Lung (tissue), 12 donors: Measurements from ENCODE around the gene LRRC47. TPM values are rescaled to one million over a fixed set of nuclear protein-coding genes. Genes with fewer than 3 reads are reported as not detected.

Experiments
- ATAC-seq: fragments of 200-7000 bp; cut with Tn5 transposase; one replicate; pipeline ENCODE4 v1.9.1; 2020; ENCODE audit warnings: moderate number of reproducible peaks; ENCODE audit not compliant: insufficient read depth, low FRiP score
- DNase-seq, 3 donors: peaks; one replicate each; pipeline ENCODE4 v3.0.0-alpha.2; 2013 to 2017
- H3K27ac ChIP-seq, 2 donors: one replicate each; pipeline ENCODE4 v1.5.1; 2013; ENCODE audit warnings: mild to moderate bottlenecking in 2 of 2, moderate library complexity in 2 of 2, control low read depth in 1 of 2, inconsistent platforms in 1 of 2, low read depth in 1 of 2, low read length in 1 of 2
- H3K27me3 ChIP-seq, 3 donors: one replicate each; pipeline ENCODE4 v1.5.1; 2013; ENCODE audit warnings: low read length in 2 of 3; ENCODE audit not compliant: control insufficient read depth in 3 of 3, insufficient read depth in 3 of 3
- H3K36me3 ChIP-seq, 4 donors: one replicate each; pipeline ENCODE4 v1.5.1; 2013; ENCODE audit warnings: low read length in 4 of 4, mild to moderate bottlenecking in 1 of 4, moderate library complexity in 1 of 4; ENCODE audit not compliant: control insufficient read depth in 4 of 4, insufficient read depth in 4 of 4
- H3K4me1 ChIP-seq, 5 donors: one replicate each; pipeline ENCODE4 v1.5.1; 2013; ENCODE audit warnings: low read length in 5 of 5, mild to moderate bottlenecking in 2 of 5, moderate library complexity in 1 of 5; ENCODE audit not compliant: control insufficient read depth in 5 of 5, insufficient read depth in 5 of 5
- H3K4me3 ChIP-seq: one replicate; pipeline ENCODE4 v1.5.1; 2013; ENCODE audit warnings: mild to moderate bottlenecking, control low read depth, moderate library complexity
- H3K9ac ChIP-seq, 2 donors: one replicate each; pipeline ENCODE4 v1.5.1; 2013; ENCODE audit warnings: low read length in 2 of 2, control low read depth in 1 of 2; ENCODE audit not compliant: insufficient read depth in 1 of 2
- H3K9me3 ChIP-seq, 4 donors: one replicate each; pipeline ENCODE4 v1.5.1; 2013; ENCODE audit warnings: low read length in 3 of 4, mild to moderate bottlenecking in 1 of 4, moderate library complexity in 1 of 4; ENCODE audit not compliant: control insufficient read depth in 4 of 4, insufficient read depth in 3 of 4
- CTCF ChIP-seq: IDR thresholded peaks from 2 replicates; pipeline ENCODE4 v1.5.1; 2012; ENCODE audit warnings: mild to moderate bottlenecking; ENCODE audit errors: control extremely low read depth, extremely low read depth
- WGBS, 2 donors: extraction: QIAGEN DNeasy Blood & Tissue Kit; methylation state at CpG; one replicate each; pipeline ENCODE4 v1.1.7; 2013; 5-methylcytosine and 5-hydroxymethylcytosine counted together
- polyA plus RNA-seq, 2 donors: library from polyadenylated mRNA; stranded (reverse); fragments of 200-250 nt; gene quantifications; one replicate each; pipeline ENCODE4 v1.2.1, GENCODE V29; 2013
- total RNA-seq, 2 donors: library from RNA; depleted of rRNA in 1 of 2; stranded (reverse); fragments of >200 nt in 1 of 2; gene quantifications; one replicate each; pipeline ENCODE4 v1.2.1, GENCODE V29; 2014 to 2021
- donor health status: control.
- donor health status: control.
- donor health status: Bipolar disorder and iron deficiency.
- donor health status: healthy.
- donor health status: DM: yes; HTN: yes; CAD: no.

The LRRC47 gene
- total and polyA plus RNA-seq, 4 donors: 14.4 to 33.9 (median 20.5) TPM

DNA sequence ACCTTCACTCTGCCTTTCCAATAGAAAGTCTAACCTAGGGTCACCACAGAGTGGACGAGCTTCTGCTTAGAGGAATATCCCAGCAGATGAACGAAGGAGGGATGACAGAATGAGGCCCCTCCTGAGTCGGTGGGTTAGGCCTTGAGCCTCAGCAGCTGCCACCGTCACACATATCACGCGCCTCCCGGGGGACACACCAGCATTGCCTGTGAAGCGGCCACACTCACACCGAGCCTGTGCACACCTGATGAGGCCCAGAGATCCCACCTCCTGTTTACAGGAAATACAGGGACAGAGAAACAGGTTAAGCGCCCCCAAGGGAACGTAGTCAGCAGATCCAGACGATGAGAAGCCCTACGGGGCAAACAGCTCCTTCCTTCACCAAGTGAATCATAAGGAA, 25.1 kb upstream of the LRRC47 start:
- peaks cover 5 to 56% (median 14%) of the 10 kb centered on the region in 4 donors for H3K36me3 ChIP-seq
- no peak for ATAC-seq
- H3K27ac ChIP-seq: no peak overlapping the region
- H3K4me3 ChIP-seq: no peak overlapping the region
- H3K27me3 ChIP-seq: no peaks in the 10 kb centered on the region
- TF ChIP-seq CTCF: no peak
- no peaks in the 10 kb centered on the region for H3K9me3 ChIP-seq
- H3K4me1 ChIP-seq: no peaks in the 10 kb centered on the region
- no peak overlapping the region for H3K9ac ChIP-seq
- WGBS, 2 donors: 88 to 90% methylated on average over 13 of the region's 13 CpGs
- DNase-seq: no peak

DNA sequence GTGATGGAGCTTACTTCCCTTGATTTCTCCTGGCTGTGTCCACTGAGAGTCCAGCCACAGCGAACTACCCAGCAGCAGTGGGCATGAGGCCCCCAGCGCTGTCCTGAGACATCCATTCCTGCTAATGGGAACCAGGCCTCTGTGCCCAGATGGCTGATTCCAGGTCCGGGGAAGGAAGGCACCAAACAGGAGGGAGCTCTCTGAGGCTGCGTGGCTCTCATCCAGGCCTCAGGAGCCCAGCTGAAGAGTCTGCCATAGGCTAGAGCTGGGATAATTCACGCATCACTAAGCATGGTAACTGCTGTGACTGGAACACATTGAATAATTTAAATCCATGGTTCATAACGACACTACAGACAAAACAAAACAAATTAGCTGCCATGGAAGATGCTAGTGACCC, 24.7 kb upstream of the LRRC47 start:
- H3K9ac ChIP-seq: no peak overlapping the region
- H3K27me3 ChIP-seq: no peaks in the 10 kb centered on the region
- ATAC-seq: no peak
- no peaks in the 10 kb centered on the region for H3K4me1 ChIP-seq
- 91 to 93% methylated on average over 6 of the region's 6 CpGs for WGBS, 2 donors
- no peak for TF ChIP-seq CTCF
- H3K36me3 ChIP-seq: peaks cover 5 to 57% (median 11%) of the 10 kb centered on the region in 4 donors
- H3K4me3 ChIP-seq: no peak overlapping the region
- no peaks in the 10 kb centered on the region for H3K9me3 ChIP-seq
- DNase-seq: no peak
- no peak overlapping the region for H3K27ac ChIP-seq

DNA sequence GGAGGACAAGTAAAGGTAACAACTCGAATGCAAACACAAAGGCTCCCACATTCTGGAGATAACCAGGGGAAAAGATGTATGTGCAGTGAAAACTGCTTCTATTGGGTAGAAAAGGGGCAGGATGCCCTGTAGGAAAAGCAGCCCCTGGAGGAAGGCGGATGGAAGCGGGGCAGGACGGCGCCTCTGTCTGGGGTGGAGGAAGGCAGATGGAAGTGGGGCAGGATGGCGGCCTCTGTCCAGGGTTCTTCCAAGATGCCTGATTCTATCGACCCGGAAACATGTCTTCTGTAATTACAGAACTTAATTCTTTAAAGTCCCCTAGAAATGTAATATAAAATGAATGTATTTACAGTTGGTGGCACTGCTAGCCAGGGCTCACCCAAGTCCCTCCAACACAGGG, 24.0 kb upstream of the LRRC47 start:
- TF ChIP-seq CTCF: no peak
- WGBS, 2 donors: 93 to 94% methylated on average over 8 of the region's 8 CpGs
- Histone ChIP-seq H3K4me3 (no peak overlapping the region), H3K27ac (no peak overlapping the region), H3K36me3 (peaks cover 4 to 55% (median 11%) of the 10 kb centered on the region in 4 donors), H3K27me3 (no peaks in the 10 kb centered on the region), H3K4me1 (no peaks in the 10 kb centered on the region), H3K9ac (no peak overlapping the region), H3K9me3 (no peaks in the 10 kb centered on the region)
- DNase-seq (no peak), ATAC-seq (no peak)

GRCh38 chr1:3819771-3820200, 23.5 kb upstream of the LRRC47 start:
- WGBS, 2 donors: 75 to 83% methylated on average over 10 of the region's 10 CpGs
- no peaks in the 10 kb centered on the region for H3K4me1 ChIP-seq

More at GRCh38 chr1:3819771-3820200, 23.5 kb upstream of the LRRC47 start:
- no peak overlapping the region for H3K27ac ChIP-seq
- peaks cover 3 to 57% (median 11%) of the 10 kb centered on the region in 4 donors for H3K36me3 ChIP-seq
- DNase-seq: no peak
- H3K9ac ChIP-seq: no peak overlapping the region
- no peak for TF ChIP-seq CTCF
- no peak overlapping the region for H3K4me3 ChIP-seq
- no peaks in the 10 kb centered on the region for H3K27me3 ChIP-seq
- no peak for ATAC-seq
- H3K9me3 ChIP-seq: no peaks in the 10 kb centered on the region
